ENCODE results near the gene ROBO1.

GRCh38 chr3:78701537-78701936 lies 1066.3 kb downstream of the ROBO1 start:
- TF ChIP-seq CTCF (IDR thresholded peaks at IDR 0.05) (no peak), POLR2AphosphoS5 (IDR thresholded peaks at IDR 0.05; ENCODE audit: insufficient read depth in 1 of 2, low read depth in 1 of 2) (no peak)

Data from vagina (tissue), 2 donors.